ENCODE results near the gene GAGE13.
"Not testable (repeated sequence)": the region's sequence is repeated elsewhere in the genome, so short reads cannot be mapped to it uniquely, and the experiment has no call there.

Gene GAGE13

DNA sequence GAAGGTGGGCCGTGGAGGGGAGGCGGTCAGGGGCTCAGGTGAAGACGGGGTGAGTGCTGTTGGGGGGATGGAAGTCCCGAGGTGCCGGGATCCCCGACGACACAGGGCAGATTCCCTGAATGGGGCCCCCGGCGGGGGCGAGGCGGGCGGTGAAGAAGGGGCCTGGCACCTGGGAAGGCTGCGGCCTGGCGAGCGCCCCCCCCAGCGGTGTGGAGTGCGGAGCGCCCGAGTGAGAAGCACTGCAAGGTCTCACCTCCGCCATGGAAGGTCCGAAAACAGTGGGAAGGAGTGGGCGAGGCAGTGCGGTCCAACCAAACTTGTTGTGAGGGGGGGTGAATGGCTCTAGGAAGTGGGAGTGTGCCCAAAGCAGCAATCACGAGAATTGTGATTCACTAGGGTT, 10.1 kb downstream of the GAGE13 start:
- not testable (repeated sequence) for DNase-seq

- DNase-seq, result not testable (repeated sequence)
Observed at GRCh38 chrX:49344496-49345175, 13.3 kb downstream of the GAGE13 start.

DNA sequence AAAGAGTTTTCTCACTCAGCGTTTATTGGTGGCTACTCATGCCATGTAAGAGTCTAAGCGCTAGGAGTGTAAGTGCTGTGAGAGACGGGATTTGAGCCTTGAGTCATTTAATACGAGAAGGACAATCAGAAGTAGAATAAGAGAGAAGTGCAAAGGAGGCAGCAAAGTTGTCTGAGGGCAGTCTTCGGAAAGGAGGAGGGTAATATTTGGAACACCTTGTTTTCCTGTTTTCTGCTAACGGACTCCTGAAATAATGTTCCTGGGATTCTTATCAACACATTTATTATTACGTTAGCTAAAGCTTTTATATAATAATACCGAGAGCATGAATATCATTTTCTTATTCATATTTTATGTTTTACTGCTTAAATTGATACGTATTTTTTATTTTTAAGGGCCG, 14.0 kb downstream of the GAGE13 start:
- DNase-seq, result not testable (repeated sequence)

DNA sequence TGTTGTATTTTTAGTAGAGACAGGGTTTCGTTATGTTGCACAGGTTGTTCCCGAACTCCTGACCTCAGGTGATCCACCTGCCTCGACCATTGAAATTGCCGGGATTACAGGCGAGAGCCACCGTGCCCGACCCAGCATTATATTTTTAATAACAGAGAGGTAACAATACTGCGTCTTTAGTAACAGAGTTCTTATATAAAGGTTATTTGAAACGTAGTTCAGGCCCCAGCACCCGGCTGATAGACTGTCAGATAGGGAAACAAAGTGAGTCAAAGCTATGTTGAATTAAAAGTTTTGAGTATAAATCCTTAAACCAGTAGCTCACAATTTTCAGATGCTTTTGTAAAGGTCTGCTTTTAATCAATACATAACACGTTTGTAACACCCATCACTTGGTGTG, 14.8 kb downstream of the GAGE13 start:
- not testable (repeated sequence) for DNase-seq
